Measurements from ENCODE around the gene OPN5.
"Not testable (repeated sequence)": the region's sequence is repeated elsewhere in the genome, so short reads cannot be mapped to it uniquely, and the experiment has no call there.

Gene OPN5, protein sequence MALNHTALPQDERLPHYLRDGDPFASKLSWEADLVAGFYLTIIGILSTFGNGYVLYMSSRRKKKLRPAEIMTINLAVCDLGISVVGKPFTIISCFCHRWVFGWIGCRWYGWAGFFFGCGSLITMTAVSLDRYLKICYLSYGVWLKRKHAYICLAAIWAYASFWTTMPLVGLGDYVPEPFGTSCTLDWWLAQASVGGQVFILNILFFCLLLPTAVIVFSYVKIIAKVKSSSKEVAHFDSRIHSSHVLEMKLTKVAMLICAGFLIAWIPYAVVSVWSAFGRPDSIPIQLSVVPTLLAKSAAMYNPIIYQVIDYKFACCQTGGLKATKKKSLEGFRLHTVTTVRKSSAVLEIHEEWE

DNA sequence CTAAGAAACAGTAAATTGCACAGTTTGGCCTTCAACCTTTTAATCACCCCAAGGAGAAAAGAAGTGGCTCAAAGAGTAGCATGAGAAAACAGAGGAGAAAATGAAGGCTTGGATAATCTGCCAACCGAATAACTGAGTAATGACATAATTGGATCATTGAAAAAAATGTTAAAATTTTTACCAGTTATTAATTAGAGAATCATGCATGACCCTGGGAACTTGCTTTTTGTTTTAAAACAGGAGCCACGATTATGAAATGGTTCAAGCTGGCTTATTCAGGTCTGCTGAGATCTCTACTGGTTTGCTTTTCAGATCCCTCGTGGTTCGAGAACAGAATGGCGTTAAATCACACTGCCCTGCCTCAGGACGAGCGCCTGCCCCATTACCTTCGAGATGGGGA is at the start of gene OPN5:
OPN5 (plus strand) TSS at position 301 of the 400 bp plus-strand sequence; CDS start at position 336, 35 bp downstream.
- DNase-seq: no peak

DNA sequence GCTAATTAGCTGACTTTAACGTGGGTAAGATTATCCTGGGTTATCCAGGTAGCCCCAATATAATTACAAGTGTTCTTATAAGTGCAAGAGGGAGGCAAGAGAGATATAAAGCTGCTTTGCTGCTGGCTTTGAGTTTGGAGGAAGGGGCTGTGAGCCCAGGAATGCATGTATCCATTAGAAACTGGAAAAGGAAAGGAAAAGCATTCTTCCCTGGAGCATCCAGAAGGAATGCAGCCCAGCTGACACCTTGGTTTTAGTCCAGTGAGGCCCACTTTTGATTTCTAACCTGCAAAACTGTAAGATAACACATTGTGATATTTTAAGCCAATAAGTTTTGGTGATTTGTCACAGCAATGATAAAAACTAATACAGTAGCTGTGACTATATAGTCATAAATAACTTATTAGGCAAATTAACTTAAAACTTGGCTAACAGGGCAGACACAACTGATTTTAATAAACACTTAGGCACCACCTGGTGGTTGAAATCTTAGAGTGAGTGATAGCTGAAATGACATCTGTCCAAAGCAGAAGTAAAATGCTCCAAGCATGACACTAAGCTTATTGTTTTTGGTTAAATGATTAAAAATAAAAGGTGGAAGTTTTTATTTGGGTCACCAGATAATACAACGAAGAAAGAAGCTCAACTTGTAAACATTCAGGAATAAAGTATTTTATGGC is 47.8 kb upstream of the OPN5 start:
- no peak for DNase-seq

DNA sequence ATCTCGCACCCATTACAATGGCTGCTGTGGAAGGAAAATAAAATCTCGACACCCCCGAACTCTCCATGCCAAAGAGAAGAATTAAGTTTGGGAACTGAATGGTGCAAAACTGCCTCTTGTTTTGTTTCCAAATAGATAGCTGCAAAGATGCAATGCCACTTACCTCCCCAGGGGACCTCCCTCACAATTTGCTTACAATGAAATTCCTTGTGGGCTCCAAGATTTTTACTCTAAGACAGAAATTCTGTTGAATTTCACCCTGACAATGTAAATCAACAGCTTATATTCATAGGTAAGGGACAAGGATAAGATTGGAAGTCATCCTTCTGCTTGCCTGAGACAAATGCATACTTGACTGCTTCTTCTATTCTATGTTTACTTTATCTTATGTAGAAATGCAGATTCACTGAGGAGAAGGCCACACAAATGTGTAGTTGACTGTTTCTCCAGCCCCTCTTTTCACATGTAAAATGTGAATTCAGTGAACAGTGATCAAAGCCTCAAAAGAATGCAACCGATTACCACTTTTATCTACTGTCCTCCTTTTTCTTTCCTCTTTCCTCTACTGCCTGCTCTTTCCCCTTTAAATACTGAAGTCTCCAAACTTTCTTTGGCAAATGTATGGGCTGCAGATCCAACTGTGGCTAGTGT is 46.9 kb upstream of the OPN5 start:
- no peak for DNase-seq

DNA sequence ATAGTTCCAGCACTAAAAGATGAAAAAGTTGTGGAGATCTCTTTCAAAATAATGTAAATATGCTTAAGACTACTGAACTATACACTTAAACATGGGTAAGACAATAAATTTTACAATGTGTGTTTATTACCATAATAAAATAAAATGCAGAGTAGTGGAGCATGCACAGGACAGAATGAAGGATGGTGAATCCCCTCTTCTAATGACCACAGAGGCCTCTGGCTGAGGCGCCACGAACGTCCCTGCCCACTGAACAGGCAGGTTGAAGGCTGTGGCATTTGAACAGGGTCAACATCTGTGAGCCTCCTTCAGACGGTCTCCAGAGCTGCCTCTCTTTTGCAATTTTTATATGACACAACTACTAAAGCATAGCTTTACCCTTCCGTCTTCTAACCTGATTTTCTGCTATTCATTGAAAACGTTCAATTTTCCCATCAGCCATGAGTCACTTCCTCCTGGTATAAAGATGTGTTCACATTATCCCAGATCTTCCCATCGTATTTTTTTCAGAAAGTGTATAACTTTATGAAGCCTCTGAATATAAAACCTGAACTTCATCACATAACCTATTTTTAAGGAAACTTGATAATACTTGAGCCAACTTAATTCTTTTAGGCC is 45.6 kb upstream of the OPN5 start:
- no peak for DNase-seq

DNA sequence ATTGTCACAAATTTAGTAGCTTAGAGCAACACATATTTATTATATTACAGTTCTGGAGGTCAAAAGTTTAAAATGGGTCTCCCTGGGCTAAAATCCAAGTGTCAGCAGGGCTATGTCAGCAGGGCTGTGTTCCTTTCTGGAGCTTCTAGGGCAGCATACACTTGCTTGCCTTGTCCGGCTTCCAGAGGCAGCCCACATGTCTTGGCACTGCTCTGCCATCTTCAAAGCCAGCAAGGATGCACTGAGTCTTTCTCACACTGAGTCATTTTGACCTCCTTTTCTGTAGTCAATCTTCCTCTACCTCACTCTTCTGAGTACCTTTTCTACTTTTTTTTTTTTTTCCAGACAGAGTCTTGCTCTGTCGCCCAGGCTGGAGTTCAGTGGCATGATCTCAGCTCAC is 44.4 kb upstream of the OPN5 start:
- DNase-seq: peak; percentile 7 to 14

DNA sequence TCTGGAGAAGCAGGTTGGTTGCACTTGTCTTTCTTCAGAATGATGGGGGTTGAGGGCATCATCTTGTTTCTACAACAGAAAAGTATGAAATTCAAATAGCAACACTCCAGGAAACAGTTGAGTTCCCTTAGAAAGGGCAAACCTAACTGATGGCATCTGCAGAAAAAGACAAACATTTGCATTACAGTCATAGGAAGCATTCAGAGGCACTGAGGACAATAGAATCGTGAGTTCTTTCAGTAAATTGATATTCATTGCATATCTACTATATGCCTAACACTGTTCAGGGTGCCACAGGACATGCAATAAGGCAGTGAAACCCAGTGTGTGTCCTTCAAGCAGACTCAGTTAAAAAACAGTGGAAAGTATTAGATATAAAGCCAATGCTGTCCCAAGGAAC is 41.1 kb upstream of the OPN5 start:
- no peak for DNase-seq

DNA sequence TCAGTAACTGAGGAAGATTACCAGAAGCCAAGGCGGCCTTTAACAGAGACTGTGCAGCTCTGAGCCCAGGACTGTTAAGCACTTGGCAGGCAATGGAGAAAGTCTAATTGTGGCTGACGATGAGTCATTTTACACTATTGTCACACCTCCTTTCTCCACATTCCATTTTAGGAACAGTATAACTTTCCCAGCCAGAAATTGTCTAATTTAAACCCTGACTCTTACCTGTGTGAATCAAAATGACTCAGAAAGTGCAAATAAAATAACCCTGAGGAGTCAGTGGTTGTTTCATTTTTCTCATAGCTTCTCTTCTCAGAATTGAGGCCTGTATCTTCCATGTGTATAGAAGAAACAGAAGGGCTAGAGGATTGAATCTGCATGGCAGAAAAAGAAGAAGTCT is 40.0 kb upstream of the OPN5 start:
- peak in 1 of 2 donors; percentile 48 for DNase-seq

DNA sequence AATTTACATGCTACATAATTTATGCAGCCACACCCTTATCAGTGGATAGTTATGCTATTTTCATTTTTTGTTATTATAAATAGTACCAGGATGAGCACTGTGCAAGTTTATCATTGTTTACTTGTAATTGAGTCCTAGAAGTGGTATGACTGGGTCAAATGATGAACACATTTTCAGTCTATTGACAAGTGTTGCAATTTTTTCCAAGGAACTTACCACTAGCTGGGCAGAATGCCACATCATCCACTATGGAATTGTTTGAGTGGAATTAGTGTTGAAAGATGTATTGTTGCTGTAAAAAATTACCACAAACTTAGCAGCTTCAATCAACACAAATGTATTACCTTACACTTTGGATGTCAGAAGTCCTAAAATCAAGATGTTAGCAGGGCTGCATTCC is 38.1 kb upstream of the OPN5 start:
- DNase-seq: no peak

DNA sequence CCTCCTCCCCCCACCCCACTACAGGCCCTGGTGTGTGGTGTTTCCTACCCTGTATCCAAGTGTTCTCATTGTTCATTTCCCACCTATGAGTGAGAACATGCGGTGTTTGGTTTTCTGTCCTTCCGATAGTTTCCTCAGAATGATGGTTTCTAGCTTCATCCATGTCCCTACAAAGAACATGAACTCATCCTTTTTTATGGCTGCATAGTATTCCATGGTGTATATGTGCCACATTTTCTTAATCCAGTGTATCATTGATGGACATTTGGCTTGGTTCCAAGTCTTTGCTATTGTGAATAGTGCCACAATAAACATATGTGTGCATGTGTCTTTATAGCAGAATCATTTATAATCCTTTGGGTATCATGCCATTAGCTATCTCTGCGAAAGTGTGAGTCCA is 36.6 kb upstream of the OPN5 start:
- not testable (repeated sequence) for DNase-seq

DNA sequence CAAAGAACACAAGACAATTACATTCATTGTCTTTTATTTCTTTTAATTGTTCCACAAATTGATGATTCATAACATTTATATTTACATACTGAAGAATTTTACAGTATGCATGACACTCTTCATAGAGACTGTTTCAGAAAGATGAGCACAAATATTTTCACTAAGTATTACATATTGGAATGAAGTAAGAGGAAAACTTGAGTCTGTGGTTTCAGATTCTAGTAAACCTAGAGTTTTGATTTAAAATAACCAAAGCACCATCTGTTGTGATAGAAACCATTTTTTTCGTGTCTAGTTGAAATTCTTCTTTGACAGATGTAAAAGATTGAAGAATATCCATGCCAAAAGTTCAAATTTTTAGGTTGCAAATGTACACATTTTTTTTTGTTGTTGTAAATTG is 32.1 kb upstream of the OPN5 start:
- no peak for DNase-seq

DNA sequence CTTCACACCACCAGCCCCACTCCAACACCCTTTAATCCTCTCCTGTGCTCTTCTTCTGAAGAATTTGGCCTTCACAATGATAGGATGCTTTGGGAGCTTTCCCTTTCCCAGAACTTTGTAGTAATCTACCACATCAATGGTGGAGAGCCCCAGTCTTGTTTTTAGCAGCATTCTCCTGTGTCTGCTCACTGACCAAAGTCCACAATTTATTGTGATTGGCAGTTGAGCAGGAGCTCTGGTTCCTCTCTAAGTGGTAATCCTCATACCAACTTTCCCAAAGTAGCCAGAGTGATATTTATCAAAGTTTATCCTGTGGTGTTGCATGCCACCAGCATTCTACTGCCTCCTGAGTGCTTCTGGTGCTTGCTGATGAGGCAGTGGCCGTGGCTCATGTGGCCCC is 29.0 kb upstream of the OPN5 start:
- no peak for DNase-seq

DNA sequence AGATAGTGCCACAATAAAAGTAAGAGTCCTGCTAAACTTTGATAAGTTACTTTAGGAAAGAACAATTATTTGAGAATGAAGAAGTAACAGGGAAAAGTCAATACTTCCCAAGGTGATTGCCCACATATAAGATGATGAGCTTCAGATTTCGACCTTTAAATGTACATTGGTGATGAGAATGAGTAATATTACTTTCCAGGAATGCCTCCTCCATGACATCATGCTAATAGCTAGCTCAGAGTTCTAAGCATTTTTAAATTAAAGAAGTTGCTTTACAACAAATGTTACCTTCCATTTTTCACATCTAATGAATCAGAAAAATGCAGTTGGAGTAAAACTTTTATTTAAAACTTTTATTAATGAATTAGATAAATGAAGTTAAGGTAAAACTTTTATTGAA is 22.5 kb upstream of the OPN5 start:
- DNase-seq: no peak

DNA sequence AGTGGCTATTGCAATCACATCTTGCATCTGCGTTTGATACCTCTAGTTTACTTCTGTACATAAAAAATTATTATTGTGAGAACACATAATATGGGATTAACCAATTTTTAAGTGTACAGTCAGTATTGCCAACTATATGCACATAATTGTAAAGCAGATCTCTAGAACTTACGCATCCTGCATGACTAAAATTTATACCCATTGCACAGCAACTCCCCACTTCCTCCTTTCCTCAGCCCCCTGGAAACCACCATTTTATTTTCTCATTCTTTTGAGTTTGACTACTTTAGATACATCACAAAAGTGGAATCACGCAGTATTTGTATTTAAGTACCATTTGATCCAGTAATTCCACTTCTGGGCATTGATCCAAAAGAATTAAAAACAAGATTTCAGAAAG is 19.3 kb upstream of the OPN5 start:
- DNase-seq: no peak

DNA sequence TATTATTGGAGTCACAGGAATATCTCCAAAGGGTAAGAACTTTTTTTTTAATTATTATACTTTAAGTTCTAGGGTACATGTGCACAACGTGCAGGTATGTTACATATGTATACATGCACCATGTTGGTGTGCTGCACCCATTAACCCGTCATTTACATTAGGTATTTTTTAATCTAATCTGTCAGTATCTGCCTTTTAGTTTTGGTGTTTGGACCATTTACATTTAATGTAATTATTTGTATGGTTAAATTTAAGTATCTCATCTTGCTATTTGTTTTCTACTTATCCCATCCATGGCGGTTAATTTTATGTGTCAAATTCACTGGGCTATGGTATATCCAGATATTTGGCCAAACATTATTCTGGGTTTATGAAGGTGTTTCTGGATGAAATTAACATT is 15.4 kb upstream of the OPN5 start:
- no peak for DNase-seq

DNA sequence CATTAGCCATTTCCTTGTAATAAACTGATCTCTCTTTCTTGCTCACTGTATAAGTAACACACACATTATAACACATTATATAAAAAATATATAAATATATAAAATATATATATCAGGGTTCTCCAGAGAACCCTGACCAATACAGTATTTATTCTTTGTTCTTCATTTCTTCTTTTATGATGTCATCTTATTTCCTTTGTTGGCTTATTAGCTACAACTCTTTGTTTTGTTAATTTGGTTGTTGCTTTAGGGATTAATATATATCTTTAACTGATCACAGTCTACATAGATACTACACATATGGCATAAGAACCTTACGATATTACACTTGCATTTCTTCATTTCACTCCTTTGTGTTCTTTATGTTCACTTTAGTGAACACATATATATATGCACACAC is 14.7 kb upstream of the OPN5 start:
- DNase-seq: no peak

DNA sequence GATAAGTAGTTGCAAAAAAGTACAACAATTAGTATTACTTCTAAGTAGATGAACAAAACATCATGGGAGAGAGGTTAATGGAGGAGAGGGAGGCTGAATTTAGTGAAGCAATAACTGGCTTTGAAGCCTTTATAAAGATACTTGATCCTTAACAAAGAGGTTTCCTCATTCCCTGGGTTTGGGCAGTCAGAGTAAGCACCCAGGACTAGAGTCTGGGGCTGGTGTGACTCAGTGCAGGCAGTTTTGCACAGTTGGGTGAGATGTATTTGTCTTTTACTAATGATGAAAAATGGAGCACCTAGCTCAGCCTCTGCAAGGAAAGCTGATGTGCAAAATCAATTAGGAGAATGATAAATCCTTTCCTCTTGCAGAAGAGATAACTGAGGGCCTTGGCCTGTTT is 11.8 kb upstream of the OPN5 start:
- DNase-seq: no peak

DNA sequence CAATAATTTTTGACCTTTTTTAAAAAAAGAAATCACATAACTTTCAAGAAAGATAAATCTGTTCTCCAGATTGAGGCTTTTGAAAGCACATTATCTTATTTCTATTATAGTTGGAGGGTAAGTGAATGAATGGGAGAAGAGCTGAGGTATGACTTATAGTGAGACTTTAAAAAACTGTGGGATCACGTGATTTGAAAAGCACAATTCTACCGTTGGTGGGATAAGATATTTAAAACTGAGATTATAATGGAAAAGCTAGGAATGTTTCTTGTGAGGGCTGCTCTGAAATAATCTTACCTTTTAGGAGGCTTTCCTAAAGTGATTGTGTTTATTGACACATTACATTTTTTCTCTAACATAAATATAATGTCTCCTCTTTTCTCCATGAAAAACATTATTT is 9.5 kb upstream of the OPN5 start:
- DNase-seq: no peak

DNA sequence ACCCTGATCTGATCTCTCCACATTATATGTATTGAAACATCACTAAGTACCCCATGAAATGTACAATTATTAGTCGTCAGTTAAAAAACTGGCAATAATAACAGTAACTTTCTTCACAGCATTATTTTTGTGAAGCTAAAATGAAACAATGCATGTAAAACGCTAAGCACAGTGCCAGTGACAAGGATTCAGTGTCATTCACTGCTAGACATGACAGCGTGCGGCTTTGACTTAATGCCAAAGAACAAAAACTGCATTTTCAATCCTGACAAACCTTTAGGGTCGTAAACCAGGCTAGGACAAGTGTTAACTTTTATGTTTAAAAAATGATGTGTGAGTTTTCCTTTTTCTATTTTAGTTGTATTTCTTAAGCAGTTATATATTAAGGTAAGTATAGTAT is 8.8 kb upstream of the OPN5 start:
- no peak for DNase-seq

DNA sequence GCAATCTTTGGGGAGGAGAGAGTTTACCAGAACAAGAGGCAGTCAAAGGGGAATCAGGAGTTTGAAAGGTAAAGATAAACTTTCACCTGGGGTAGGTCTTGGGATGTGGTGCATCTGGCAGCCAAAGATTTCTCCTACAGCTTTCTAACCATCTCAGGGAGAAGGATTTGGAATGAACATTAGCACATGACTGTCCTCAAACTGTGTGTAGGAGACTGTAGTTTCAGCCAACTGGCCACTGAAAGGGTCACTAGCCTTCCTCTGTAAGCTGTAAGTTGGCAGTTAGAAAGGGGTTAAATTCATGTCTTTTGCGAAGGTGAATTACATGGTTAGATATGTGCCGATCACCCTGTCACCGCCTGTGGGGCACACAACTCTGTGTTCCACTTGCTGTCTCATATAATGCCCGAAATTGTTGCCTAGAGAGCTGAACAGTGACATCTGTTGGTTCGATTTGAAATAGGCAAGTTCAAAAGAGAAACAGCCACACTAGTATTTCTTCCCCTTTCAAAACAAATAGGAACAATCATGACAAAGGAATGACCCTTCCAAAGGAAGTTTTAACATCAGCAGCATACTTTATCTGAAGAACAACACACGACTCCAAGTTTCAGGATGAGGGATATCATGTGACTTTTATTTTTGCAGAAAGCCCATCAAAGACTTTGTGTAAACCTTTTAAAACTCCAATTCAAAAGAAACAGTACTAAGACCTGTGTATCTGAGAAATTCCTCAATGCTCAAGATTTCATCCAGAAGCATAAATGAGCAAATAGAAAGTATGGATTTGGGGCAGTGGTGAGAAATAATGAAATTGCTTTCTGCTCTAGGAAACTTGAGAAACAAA is 1.1 kb upstream of the OPN5 start:
- DNase-seq: peak; percentile 9 to 62

DNA sequence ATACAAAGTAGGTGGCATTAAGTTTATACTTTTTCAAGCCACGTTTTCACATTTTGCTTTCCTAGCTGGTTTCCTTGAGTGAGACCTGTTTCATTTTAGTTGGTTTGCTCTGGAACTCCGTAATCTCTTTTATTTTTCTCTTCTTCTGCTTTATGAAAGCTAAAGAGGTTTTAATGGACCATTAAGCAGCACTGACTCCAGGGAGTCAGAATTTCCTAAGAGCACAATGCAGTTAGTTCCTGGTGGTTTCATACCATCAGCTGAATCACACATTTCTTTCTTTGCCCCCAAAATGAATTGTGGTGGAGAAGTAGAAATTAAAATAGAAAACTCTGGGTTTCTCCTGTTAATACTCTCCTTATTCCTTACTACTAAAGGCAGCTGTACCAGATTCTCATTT is 3.4 kb downstream of the OPN5 start:
- DNase-seq: no peak

DNA sequence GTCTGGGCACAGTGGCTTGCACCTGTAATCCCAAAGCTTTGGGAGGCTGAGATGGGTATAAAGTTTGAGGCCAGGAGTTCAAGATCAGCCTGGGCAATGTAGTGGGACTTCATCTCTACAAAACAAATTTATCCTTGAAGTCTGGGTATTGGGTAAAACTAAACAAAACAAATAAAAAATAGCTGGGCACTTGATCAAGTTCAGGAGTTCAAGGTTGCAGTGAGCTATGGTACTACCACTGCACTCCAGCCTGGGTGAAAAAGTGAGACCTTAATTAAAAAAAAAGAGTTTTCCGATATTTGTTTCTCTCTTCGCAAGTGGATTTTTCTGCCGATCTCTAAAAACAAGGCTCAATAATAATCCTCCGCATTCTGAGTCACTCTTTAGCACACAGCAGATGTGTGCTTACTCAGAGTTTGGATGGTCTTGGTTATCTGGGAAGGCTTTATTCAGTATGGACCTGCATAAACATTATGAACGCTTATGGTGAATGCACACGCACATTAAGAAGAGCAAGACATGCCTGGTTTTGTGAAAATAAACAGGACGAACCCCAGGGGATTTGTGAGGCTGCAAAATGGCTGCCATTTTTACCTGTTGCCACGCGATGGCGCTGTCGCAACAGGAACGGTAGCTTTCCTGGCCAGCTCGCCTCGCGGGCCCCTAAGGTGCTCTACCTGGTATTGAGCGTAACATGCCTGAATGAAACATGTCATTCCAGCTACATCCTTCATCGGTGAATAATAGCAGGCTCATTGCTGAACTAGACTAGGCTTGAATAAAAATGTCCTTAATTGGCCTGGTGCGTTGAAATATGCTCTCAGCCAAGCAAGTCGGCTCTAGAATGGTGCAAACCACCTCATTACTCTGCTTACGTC is 6.0 kb downstream of the OPN5 start:
- peak; percentile 2 to 15 for DNase-seq

DNA sequence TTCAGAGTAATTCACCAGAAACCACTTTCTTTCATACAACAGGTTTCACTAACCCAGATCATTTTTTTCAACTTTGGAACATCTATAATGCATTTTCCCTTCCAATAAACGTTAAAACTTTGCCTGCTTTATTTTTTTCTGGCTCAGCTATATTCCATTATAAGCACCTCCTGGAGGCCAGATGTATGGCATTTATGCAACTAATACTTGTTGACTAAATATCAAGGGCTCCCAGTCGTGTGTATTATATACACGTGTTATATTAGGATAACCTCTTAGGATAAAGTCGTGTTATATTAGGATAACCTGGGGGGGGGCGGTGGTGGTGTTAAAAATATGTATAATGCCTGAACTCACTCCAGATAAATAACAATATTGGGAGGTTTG is 6.7 kb downstream of the OPN5 start:
- DNase-seq: no peak
